T-helper 9 cell (primary cell): ENCODE measurements around the gene OR10G6.
"Not testable (repeated sequence)": the region's sequence is repeated elsewhere in the genome, so short reads cannot be mapped to it uniquely, and the experiment has no call there.

ENCODE experiments used
- DNase-seq: peaks from one replicate; pipeline ENCODE4 v3.0.0-alpha.2; 2020
- total RNA-seq, 2 donors: gene quantifications; one replicate each; lab custom pipeline; 2026; lab: John Stamatoyannopoulos, UW

Gene OR10G6
- total RNA-seq = 0 reads per million in 2 donors

GRCh38 chr11:123995119-123995518 is at the start of gene OR10G6:
OR10G6 (minus strand) TSS chr11:123995161; CDS start chr11:123995161, 0 bp downstream.
- DNase-seq = no peak

- no peak for DNase-seq
Observed at GRCh38 chr11:124043420-124043819, 48.5 kb upstream of the OR10G6 start.

GRCh38 chr11:124041254-124041653 is 46.3 kb upstream of the OR10G6 start, which contains the start of gene OR10G7:
OR10G7 (minus strand) TSS chr11:124041325; CDS start chr11:124039001, 2,324 bp downstream.
- no peak for DNase-seq

GRCh38 chr11:124039557-124039956 is 44.6 kb upstream of the OR10G6 start:
- no peak for DNase-seq

GRCh38 chr11:124036666-124037065 is 41.7 kb upstream of the OR10G6 start:
- no peak for DNase-seq

GRCh38 chr11:124026498-124026897 is 31.5 kb upstream of the OR10G6 start, which contains the start of gene OR10G8:
OR10G8 (plus strand) TSS chr11:124026798; CDS start chr11:124029623, 2,825 bp downstream.
- no peak for DNase-seq

- not testable (repeated sequence) for DNase-seq
Observed at GRCh38 chr11:124015837-124016236, 20.9 kb upstream of the OR10G6 start.

GRCh38 chr11:124012697-124013096 is 17.7 kb upstream of the OR10G6 start, which contains the start of gene OR10G4:
OR10G4 (plus strand) TSS chr11:124012997; CDS start chr11:124015575, 2,578 bp downstream.
- no peak for DNase-seq

GRCh38 chr11:123979311-123979710 is 15.7 kb downstream of the OR10G6 start:
- no peak for DNase-seq

GRCh38 chr11:123977731-123978347 is 17.1 kb downstream of the OR10G6 start, which contains the start of gene OR10S1:
OR10S1 (minus strand) TSS chr11:123977781; CDS start chr11:123977664, 117 bp downstream.
- no peak for DNase-seq

GRCh38 chr11:123976770-123977560 is 18.0 kb downstream of the OR10G6 start:
- DNase-seq = no peak

GRCh38 chr11:123973816-123974215 is 21.1 kb downstream of the OR10G6 start:
- DNase-seq = no peak

GRCh38 chr11:123956752-123957151 is 38.2 kb downstream of the OR10G6 start:
- no peak for DNase-seq

- no peak for DNase-seq
Observed at GRCh38 chr11:123945132-123945531, 49.8 kb downstream of the OR10G6 start.
